ENCODE data around the gene ERVK3-1.
"Not testable (repeated sequence)": the region's sequence is repeated elsewhere in the genome, so short reads cannot be mapped to it uniquely, and the experiment has no call there.

- not testable (repeated sequence) for TF ChIP-seq CTCF, POLR2A (IDR thresholded peaks at IDR 0.05)
Observed at GRCh38 chr19:58348080-58348479, 42.9 kb downstream of the ERVK3-1 start.
